HEK293 (cell line): ENCODE measurements around the gene SERTAD1.
A peak's percentile ranks its signal among the peaks of the same experiment; 100 is the strongest.

Experiments used
- BCL11A ChIP-seq: fragments of 450-650 bp; formaldehyde crosslinking; IDR thresholded peaks from 2 replicates; pipeline ENCODE4 v1.5.1; 2016; ENCODE audit warnings: low read depth, missing biosample characterization, missing genetic modification characterization
- FEZF1 ChIP-seq: fragments of 450-650 bp; formaldehyde crosslinking; IDR thresholded peaks from 2 replicates; pipeline ENCODE4 v1.5.1; 2016; ENCODE audit warnings: missing biosample characterization, missing genetic modification characterization
- HOXD13 ChIP-seq: sonication (generic); formaldehyde crosslinking; IDR thresholded peaks from 2 replicates; pipeline ENCODE4 v1.8.0; 2022; ENCODE audit warnings: missing genetic modification reagents, borderline replicate concordance
- KLF16 ChIP-seq: fragments of 450-650 bp; formaldehyde crosslinking; IDR thresholded peaks from 2 replicates; pipeline ENCODE4 v1.5.1; 2017; ENCODE audit warnings: missing biosample characterization, missing genetic modification characterization
- KLF8 ChIP-seq: fragments of 450-650 bp; formaldehyde crosslinking; IDR thresholded peaks from 2 replicates; pipeline ENCODE4 v1.5.1; 2016; ENCODE audit warnings: missing biosample characterization, missing genetic modification characterization
- OSR2 ChIP-seq: fragments of 450-650 bp; formaldehyde crosslinking; IDR thresholded peaks from 2 replicates; pipeline ENCODE4 v1.5.1; 2016; ENCODE audit warnings: missing biosample characterization, missing genetic modification characterization
- PRDM10 ChIP-seq: fragments of 450-650 bp; formaldehyde crosslinking; IDR thresholded peaks from 2 replicates; pipeline ENCODE4 v1.5.1; 2016; ENCODE audit warnings: missing biosample characterization, missing genetic modification characterization
- PRDM2 ChIP-seq: fragments of 450-650 bp; formaldehyde crosslinking; IDR thresholded peaks from 2 replicates; pipeline ENCODE4 v1.5.1; 2016; ENCODE audit warnings: missing biosample characterization, missing genetic modification characterization, borderline replicate concordance
- PRDM6 ChIP-seq: fragments of 450-650 bp; formaldehyde crosslinking; IDR thresholded peaks from 2 replicates; pipeline ENCODE4 v1.5.1; 2017; ENCODE audit warnings: missing biosample characterization, missing genetic modification characterization
- SALL2 ChIP-seq: fragments of 450-650 bp; formaldehyde crosslinking; IDR thresholded peaks from 2 replicates; pipeline ENCODE4 v1.5.0; 2017; ENCODE audit warnings: missing biosample characterization, mild to moderate bottlenecking, missing genetic modification characterization, borderline replicate concordance
- ZBTB10 ChIP-seq: fragments of 450-650 bp; formaldehyde crosslinking; IDR thresholded peaks from 2 replicates; pipeline ENCODE4 v1.5.1; 2016; ENCODE audit warnings: missing biosample characterization, missing genetic modification characterization
- ZBTB7A ChIP-seq: fragments of 450-650 bp; formaldehyde crosslinking; IDR thresholded peaks from 2 replicates; pipeline ENCODE4 v1.5.1; 2016; ENCODE audit warnings: low read depth, missing biosample characterization, missing genetic modification characterization
- ZFP37 ChIP-seq: fragments of 450-650 bp; formaldehyde crosslinking; IDR thresholded peaks from 2 replicates; pipeline ENCODE4 v1.5.1; 2016; ENCODE audit warnings: missing biosample characterization, missing genetic modification characterization
- ZNF140 ChIP-seq: fragments of 450-650 bp; formaldehyde crosslinking; IDR thresholded peaks from 2 replicates; pipeline ENCODE4 v1.5.1; 2016; ENCODE audit warnings: missing biosample characterization, missing genetic modification characterization
- ZNF157 ChIP-seq: fragments of 450-650 bp; formaldehyde crosslinking; IDR thresholded peaks from 2 replicates; pipeline ENCODE4 v1.5.1; 2016; ENCODE audit warnings: missing biosample characterization, missing genetic modification characterization
- ZNF23 ChIP-seq: fragments of 450-650 bp; formaldehyde crosslinking; IDR thresholded peaks from 2 replicates; pipeline ENCODE4 v1.5.1; 2016; ENCODE audit warnings: missing biosample characterization, missing genetic modification characterization, borderline replicate concordance
- ZNF266 ChIP-seq: fragments of 450-650 bp; formaldehyde crosslinking; IDR thresholded peaks from 2 replicates; pipeline ENCODE4 v1.5.1; 2016; ENCODE audit warnings: missing biosample characterization, missing genetic modification characterization, low read depth
- ZNF514 ChIP-seq: fragments of 450-650 bp; formaldehyde crosslinking; IDR thresholded peaks from 2 replicates; pipeline ENCODE4 v1.5.1; 2016; ENCODE audit warnings: missing biosample characterization, missing genetic modification characterization
- ZNF529 ChIP-seq: fragments of 450-650 bp; formaldehyde crosslinking; IDR thresholded peaks from 2 replicates; pipeline ENCODE4 v1.5.1; 2017; ENCODE audit warnings: missing genetic modification characterization, missing biosample characterization; ENCODE audit not compliant: insufficient replicate concordance
- ZNF549 ChIP-seq: fragments of 450-650 bp; IDR thresholded peaks from 2 replicates; pipeline ENCODE4 v1.5.1; 2018; ENCODE audit warnings: missing biosample characterization, missing genetic modification characterization, mild to moderate bottlenecking, inconsistent platforms, moderate library complexity
- ZNF623 ChIP-seq: fragments of 450-650 bp; formaldehyde crosslinking; IDR thresholded peaks from 2 replicates; pipeline ENCODE4 v1.5.1; 2016; ENCODE audit warnings: missing biosample characterization, missing genetic modification characterization
- ZNF654 ChIP-seq: fragments of 450-650 bp; formaldehyde crosslinking; IDR thresholded peaks from 2 replicates; pipeline ENCODE4 v1.5.1; 2016; ENCODE audit warnings: low read depth, missing biosample characterization, missing genetic modification characterization
- ZNF747 ChIP-seq: fragments of 450-650 bp; formaldehyde crosslinking; IDR thresholded peaks from 2 replicates; pipeline ENCODE4 v1.5.1; 2016; ENCODE audit warnings: missing biosample characterization, missing genetic modification characterization
- ZSCAN4 ChIP-seq: fragments of 450-650 bp; formaldehyde crosslinking; IDR thresholded peaks from 2 replicates; pipeline ENCODE4 v1.5.1; 2017; ENCODE audit warnings: missing biosample characterization, missing genetic modification characterization

SERTAD1 gene

GRCh38 chr19:40444000-40444824 is 18.4 kb upstream of the SERTAD1 start, which contains the start of gene SERTAD3 (continued):
- TF ChIP-seq PRDM6 (tag by site-specific recombination), result no peak
- no peak; the same call in 1 of the 2 replicates for TF ChIP-seq ZNF623 (tag by site-specific recombination)
- no peak; the same call in 1 of the 2 replicates for TF ChIP-seq PRDM2 (tag by site-specific recombination)
- no peak for TF ChIP-seq ZNF140 (tag by site-specific recombination)
- TF ChIP-seq FEZF1 (tag by site-specific recombination), result peak; percentile 48
- no peak for TF ChIP-seq ZNF549 (tag by site-specific recombination)
- TF ChIP-seq ZNF157 (tag by site-specific recombination), result no peak
- TF ChIP-seq KLF8 (tag by site-specific recombination), result peak; percentile 100
- peak; percentile 100 for TF ChIP-seq KLF16 (tag by site-specific recombination)
- TF ChIP-seq ZNF23 (tag by site-specific recombination), result no peak
- TF ChIP-seq ZNF654 (tag by site-specific recombination), result no peak
- peak; percentile 54; the same call in 1 of the 2 replicates for TF ChIP-seq BCL11A (tag by site-specific recombination)
- TF ChIP-seq HOXD13 (CRISPR knock-in tag), result no peak
- TF ChIP-seq ZNF266 (tag by site-specific recombination), result no peak
- no peak for TF ChIP-seq ZFP37 (tag by site-specific recombination)
- TF ChIP-seq OSR2 (tag by site-specific recombination), result peak; percentile 73
- no peak for TF ChIP-seq ZNF514 (tag by site-specific recombination)
- 0 out of 2 replicates have a peak, but pooled peaks have one; percentile 7 for TF ChIP-seq ZSCAN4 (tag by site-specific recombination)
- peak; percentile 100 for TF ChIP-seq ZBTB10 (tag by site-specific recombination)
- TF ChIP-seq ZBTB7A (tag by site-specific recombination), result peak; percentile 97
- TF ChIP-seq PRDM10, result peak; percentile 97
- no peak for TF ChIP-seq SALL2
- no peak for TF ChIP-seq ZNF529 (tag by site-specific recombination)
- no peak for TF ChIP-seq ZNF747
